Cardiac muscle cell (in vitro differentiated cells and primary cell): ENCODE results near the gene JARID2. TPM values are rescaled to one million over a fixed set of nuclear protein-coding genes. Genes with fewer than 3 reads are reported as not detected.
A peak's percentile ranks its signal among the peaks of the same experiment; 100 is the strongest.

Source experiments
- DNase-seq, 2 donors: peaks; one replicate each; pipeline versions ENCODE4 v3.0.0 to v3.0.0-alpha.2; 2010 to 2017; ENCODE audit warnings: low read depth in 1 of 2, low spot score in 1 of 2
- H3K27ac ChIP-seq: fragments of 200-600 bp; sonication (generic); 2 replicates; pipeline ENCODE4 v1.5.1; 2016
- H3K27me3 ChIP-seq: fragments of 200-600 bp; sonication (generic); 2 replicates; pipeline ENCODE4 v1.6.0; 2016; ENCODE audit warnings: control low read depth
- H3K36me3 ChIP-seq: fragments of 200-600 bp; sonication (generic); 2 replicates; pipeline ENCODE4 v1.5.1; 2016; ENCODE audit warnings: control low read depth
- H3K4me1 ChIP-seq: fragments of 200-600 bp; sonication (generic); 2 replicates; pipeline ENCODE4 v1.8.1; 2017; ENCODE audit warnings: low read depth, mild to moderate bottlenecking, mixed run types
- H3K4me3 ChIP-seq: fragments of 200-600 bp; sonication (generic); 2 replicates; pipeline ENCODE4 v1.5.1; 2016; ENCODE audit warnings: mild to moderate bottlenecking
- H3K9me3 ChIP-seq: fragments of 200-600 bp; sonication (generic); 2 replicates; pipeline ENCODE4 v1.5.1; 2017; ENCODE audit warnings: low read depth, mild to moderate bottlenecking, control low read depth
- polyA plus RNA-seq: library from polyadenylated mRNA; unstranded; fragments of >200 nt; fragmentation: Nextera tagmentation; extraction: Ambion mirVana; gene quantifications from 2 replicates; pipeline ENCODE4 v1.2.1, GENCODE V29; 2016
- total RNA-seq: library from RNA; depleted of rRNA; stranded (reverse); fragments of >200 nt; gene quantifications from 2 replicates; pipeline ENCODE4 v1.2.3, GENCODE V29; 2016
- TF ChIP-seq, protein P1 (sequence below): IDR thresholded peaks from 2 replicates; pipeline ENCODE4 v1.5.1; 2012; ENCODE audit warnings: low read depth, mild to moderate bottlenecking, low read length

Gene JARID2
- total and polyA plus RNA-seq, 2 experiments from 2014 or later = 9.7 to 26.4 TPM

DNA sequence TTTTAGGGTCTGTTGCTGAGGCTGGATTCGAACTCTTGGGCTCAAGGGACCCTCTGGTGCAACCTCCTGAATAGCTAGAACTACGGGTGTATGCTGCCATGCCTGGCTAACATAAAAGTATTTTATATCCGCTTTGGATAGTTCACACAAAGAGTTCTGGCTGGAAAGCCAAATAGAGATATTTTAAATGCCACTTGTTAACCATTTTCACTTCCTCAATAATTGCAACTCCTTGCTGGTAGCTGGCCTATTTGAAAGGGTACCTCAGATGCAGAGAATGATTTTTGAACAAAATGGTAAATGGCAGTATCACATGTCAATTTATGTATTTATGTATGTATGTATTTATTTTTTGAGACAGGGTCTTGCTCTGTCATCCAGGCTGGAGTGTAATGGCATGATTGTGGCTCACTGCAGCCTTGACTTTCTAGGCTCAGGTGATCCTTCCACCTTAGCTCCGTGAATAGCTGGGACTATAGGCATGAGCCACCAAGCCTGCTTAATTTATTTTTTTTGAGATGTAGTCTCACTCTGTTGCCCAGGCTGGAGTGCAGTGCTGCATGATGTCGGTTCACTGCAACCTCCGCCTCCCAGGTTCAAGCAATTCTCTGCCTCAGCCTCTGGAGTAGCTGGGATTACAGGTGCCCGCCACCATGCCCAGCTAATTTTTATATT, 12.9 kb upstream of the JARID2 start:
- Histone ChIP-seq H3K36me3 (no peaks in the 10 kb centered on the region), H3K27me3 (no peaks in the 10 kb centered on the region), H3K27ac (no peak overlapping the region), H3K9me3 (no peaks in the 10 kb centered on the region), H3K4me3 (no peak overlapping the region), H3K4me1 (no peaks in the 10 kb centered on the region)
- TF ChIP-seq, protein P1, sequence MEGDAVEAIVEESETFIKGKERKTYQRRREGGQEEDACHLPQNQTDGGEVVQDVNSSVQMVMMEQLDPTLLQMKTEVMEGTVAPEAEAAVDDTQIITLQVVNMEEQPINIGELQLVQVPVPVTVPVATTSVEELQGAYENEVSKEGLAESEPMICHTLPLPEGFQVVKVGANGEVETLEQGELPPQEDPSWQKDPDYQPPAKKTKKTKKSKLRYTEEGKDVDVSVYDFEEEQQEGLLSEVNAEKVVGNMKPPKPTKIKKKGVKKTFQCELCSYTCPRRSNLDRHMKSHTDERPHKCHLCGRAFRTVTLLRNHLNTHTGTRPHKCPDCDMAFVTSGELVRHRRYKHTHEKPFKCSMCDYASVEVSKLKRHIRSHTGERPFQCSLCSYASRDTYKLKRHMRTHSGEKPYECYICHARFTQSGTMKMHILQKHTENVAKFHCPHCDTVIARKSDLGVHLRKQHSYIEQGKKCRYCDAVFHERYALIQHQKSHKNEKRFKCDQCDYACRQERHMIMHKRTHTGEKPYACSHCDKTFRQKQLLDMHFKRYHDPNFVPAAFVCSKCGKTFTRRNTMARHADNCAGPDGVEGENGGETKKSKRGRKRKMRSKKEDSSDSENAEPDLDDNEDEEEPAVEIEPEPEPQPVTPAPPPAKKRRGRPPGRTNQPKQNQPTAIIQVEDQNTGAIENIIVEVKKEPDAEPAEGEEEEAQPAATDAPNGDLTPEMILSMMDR = no peak
- no peak for DNase-seq

GRCh38 chr6:15234068-15234758, 11.7 kb upstream of the JARID2 start:
- H3K27ac ChIP-seq = no peak overlapping the region
- DNase-seq = no peak
- no peaks in the 10 kb centered on the region for H3K4me1 ChIP-seq

DNA sequence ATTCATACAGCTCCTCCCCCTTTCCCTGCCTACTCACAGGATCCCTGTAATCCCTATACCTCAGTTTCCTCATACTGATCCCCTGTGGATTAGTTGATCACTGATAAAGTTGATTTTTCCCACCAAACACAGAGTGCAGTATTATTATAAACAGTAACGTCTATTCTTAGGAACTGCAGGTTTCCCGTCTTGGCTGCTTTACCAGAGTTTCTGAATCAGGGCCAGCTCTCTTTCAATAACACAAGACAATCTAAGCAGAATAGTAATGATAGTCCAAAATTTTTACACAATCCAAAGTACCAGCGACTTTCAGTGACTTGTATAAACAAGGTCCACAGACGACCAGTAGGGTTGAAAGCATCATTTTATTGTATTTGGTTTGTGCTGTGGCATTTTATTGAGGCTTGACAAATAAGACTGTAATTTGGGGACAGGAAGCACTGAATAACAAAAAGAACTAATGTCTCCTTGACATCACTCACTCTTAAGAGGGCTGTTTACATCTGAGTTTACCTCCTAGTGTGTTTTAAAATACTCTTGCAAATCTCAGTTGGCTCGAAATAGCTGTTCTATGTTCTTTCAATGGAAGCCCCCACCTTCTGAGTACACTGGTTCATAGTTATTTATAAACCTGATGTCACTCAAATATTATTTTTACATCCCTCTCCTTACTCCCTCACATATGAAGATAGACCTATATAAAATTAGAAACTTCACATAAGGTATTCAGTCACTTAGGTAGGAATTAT, 6.1 kb upstream of the JARID2 start:
- Histone ChIP-seq H3K9me3 (no peaks in the 10 kb centered on the region), H3K4me1 (peaks cover 9% of the 10 kb centered on the region), H3K36me3 (no peaks in the 10 kb centered on the region), H3K27me3 (no peaks in the 10 kb centered on the region), H3K27ac (no peak overlapping the region), H3K4me3 (no peak overlapping the region)
- TF ChIP-seq, protein P1 = no peak
- peak in 1 of 2 donors; percentile 41 for DNase-seq

More at GRCh38 chr6:15234068-15234758, 11.7 kb upstream of the JARID2 start:
- no peaks in the 10 kb centered on the region for H3K36me3 ChIP-seq
- H3K27me3 ChIP-seq = no peaks in the 10 kb centered on the region
- no peaks in the 10 kb centered on the region for H3K9me3 ChIP-seq
- H3K4me3 ChIP-seq = no peak overlapping the region
- TF ChIP-seq, protein P1 = no peak

- H3K27ac ChIP-seq = no peak overlapping the region
These were observed 3.4 kb upstream of the JARID2 start for GRCh38 chr6:15242503-15242902.

DNA sequence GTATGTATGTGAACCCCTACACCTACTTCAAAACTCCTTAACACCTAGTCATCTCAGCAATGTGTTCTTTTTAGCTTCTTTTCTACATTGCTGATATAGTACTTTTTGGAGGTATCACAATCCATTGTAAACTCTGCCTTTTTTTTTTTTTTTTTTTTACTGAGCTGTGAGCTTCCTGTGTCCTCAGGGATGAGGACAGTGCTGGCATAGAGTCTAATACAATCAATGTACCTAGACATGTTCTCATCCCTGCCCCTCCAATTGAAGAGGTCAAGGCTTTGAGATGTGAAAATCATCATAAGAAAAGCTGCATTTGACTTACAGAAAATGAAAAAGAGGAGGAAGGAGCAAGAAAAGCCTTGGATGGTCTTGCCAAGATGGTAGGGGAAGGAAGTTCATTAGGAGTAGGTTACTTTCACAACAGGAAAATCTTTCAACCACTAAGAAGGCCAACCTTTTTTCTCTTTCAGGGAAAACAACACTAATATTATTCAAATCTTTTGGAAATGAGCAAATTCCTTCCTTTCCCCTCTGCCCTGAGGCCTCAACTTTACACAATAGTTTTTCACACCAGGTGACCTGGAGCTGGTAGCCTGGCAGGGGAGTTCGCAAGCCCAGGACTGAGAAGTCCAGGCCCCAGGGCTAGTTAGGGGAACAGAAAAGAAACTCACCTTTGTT, 2.8 kb upstream of the JARID2 start:
- Histone ChIP-seq H3K27ac (no peak overlapping the region), H3K27me3 (no peaks in the 10 kb centered on the region), H3K36me3 (no peaks in the 10 kb centered on the region), H3K4me1 (peaks cover 9% of the 10 kb centered on the region), H3K9me3 (no peaks in the 10 kb centered on the region), H3K4me3 (no peak overlapping the region)
- DNase-seq = no peak
- TF ChIP-seq, protein P1 = no peak

More at GRCh38 chr6:15242503-15242902, 3.4 kb upstream of the JARID2 start:
- Histone ChIP-seq H3K9me3 (no peaks in the 10 kb centered on the region), H3K27me3 (no peaks in the 10 kb centered on the region), H3K4me1 (peaks cover 9% of the 10 kb centered on the region), H3K4me3 (no peak overlapping the region), H3K36me3 (no peaks in the 10 kb centered on the region)
- no peak for DNase-seq
- TF ChIP-seq, protein P1 = no peak
